HEK293 (cell line): ENCODE measurements around the gene SLIT1.

ENCODE experiments used
- CTCF ChIA-PET: fragments of 350-600 bp; formaldehyde crosslinking; extraction: SDS; loops from one replicate; lab custom pipeline; 2021; ENCODE audit warnings: antibody characterized with exemption; lab: Yijun Ruan, JAX
- POLR2A ChIA-PET: fragments of 300-600 bp; formaldehyde crosslinking; extraction: SDS; loops from one replicate; lab custom pipeline; 2020; ENCODE audit warnings: antibody characterized with exemption, inconsistent platforms; lab: Yijun Ruan, JAX
- H3K27ac ChIP-seq: fragments of 200-500 bp; sonication (Bioruptor generic); 2 replicates; pipeline ENCODE4 v1.5.1; 2014; ENCODE audit warnings: low read depth, low read length, control low read depth, inconsistent platforms; ENCODE audit errors: extremely low read depth
- H3K36me3 ChIP-seq, 2 experiments: fragments of 200-500 bp in 1 of 2; sonication (Bioruptor generic) in 1 of 2; 1 replicate in 1 of 2; 2 replicates in 1 of 2; pipeline ENCODE4 v1.5.1; 2014 to 2017; ENCODE audit warnings: inconsistent platforms in 2 of 2, low read length in 2 of 2; ENCODE audit not compliant: control insufficient read depth in 2 of 2, insufficient read depth in 1 of 2
- H3K4me1 ChIP-seq: fragments of 200-500 bp; sonication (Bioruptor generic); 2 replicates; pipeline ENCODE4 v1.5.1; 2014; ENCODE audit warnings: mild to moderate bottlenecking, low read length, inconsistent platforms; ENCODE audit not compliant: control insufficient read depth, insufficient read depth
- H3K4me3 ChIP-seq: 2 replicates; pipeline ENCODE4 v1.5.1; 2011; ENCODE audit warnings: low read depth, mild to moderate bottlenecking, control low read depth, low read length, moderate library complexity
- H3K9me3 ChIP-seq: fragments of 200-500 bp; sonication (Bioruptor generic); 2 replicates; pipeline ENCODE4 v1.5.1; 2014; ENCODE audit warnings: low read depth, low read length, inconsistent platforms; ENCODE audit not compliant: control insufficient read depth, insufficient read depth
- KLF16 ChIP-seq: fragments of 450-650 bp; formaldehyde crosslinking; IDR thresholded peaks from 2 replicates; pipeline ENCODE4 v1.5.1; 2017; ENCODE audit warnings: missing biosample characterization, missing genetic modification characterization
- KLF7 ChIP-seq: fragments of 450-650 bp; formaldehyde crosslinking; IDR thresholded peaks from 2 replicates; pipeline ENCODE4 v1.5.1; 2016; ENCODE audit warnings: missing biosample characterization, missing genetic modification characterization, borderline replicate concordance
- SCRT1 ChIP-seq: fragments of 450-650 bp; formaldehyde crosslinking; IDR thresholded peaks from 2 replicates; pipeline ENCODE4 v1.5.1; 2016; ENCODE audit warnings: missing biosample characterization, missing genetic modification characterization, borderline replicate concordance
- SCRT2 ChIP-seq: fragments of 450-650 bp; formaldehyde crosslinking; IDR thresholded peaks from 2 replicates; pipeline ENCODE4 v1.5.1; 2016; ENCODE audit warnings: missing biosample characterization, missing genetic modification characterization
- ZBTB20 ChIP-seq: fragments of 450-650 bp; formaldehyde crosslinking; IDR thresholded peaks from 2 replicates; pipeline ENCODE4 v1.5.1; 2016; ENCODE audit warnings: missing biosample characterization, missing genetic modification characterization
- ZNF184 ChIP-seq: fragments of 450-650 bp; IDR thresholded peaks from 2 replicates; pipeline ENCODE4 v1.5.1; 2018; ENCODE audit warnings: missing biosample characterization, mild to moderate bottlenecking, missing genetic modification characterization
- ZNF677 ChIP-seq: fragments of 450-650 bp; IDR thresholded peaks from 2 replicates; pipeline ENCODE4 v1.5.0; 2018; ENCODE audit warnings: missing biosample characterization, mild to moderate bottlenecking, missing genetic modification characterization, moderate library complexity
- ZNF768 ChIP-seq: fragments of 450-650 bp; formaldehyde crosslinking; IDR thresholded peaks from 2 replicates; pipeline ENCODE4 v1.5.1; 2018; ENCODE audit warnings: missing biosample characterization, mild to moderate bottlenecking, missing genetic modification characterization
- ZSCAN30 ChIP-seq: fragments of 450-650 bp; IDR thresholded peaks from 2 replicates; pipeline ENCODE4 v1.5.1; 2018; ENCODE audit warnings: missing biosample characterization, mild to moderate bottlenecking, missing genetic modification characterization, moderate library complexity
- TF ChIP-seq, protein P1 (sequence below): fragments of 450-650 bp; formaldehyde crosslinking; IDR thresholded peaks from 2 replicates; pipeline ENCODE4 v1.5.1; 2017; ENCODE audit warnings: missing biosample characterization, missing genetic modification characterization
- TF ChIP-seq, protein P2 (sequence below): fragments of 450-650 bp; formaldehyde crosslinking; IDR thresholded peaks from 2 replicates; pipeline ENCODE4 v1.5.1; 2016; ENCODE audit warnings: missing biosample characterization, missing genetic modification characterization
- TF ChIP-seq, protein P3 (sequence below): fragments of 450-650 bp; formaldehyde crosslinking; IDR thresholded peaks from 2 replicates; pipeline ENCODE4 v1.5.1; 2016; ENCODE audit warnings: missing biosample characterization, missing genetic modification characterization
- TF ChIP-seq, protein P4 (sequence below): fragments of 450-650 bp; formaldehyde crosslinking; IDR thresholded peaks from 2 replicates; pipeline ENCODE4 v1.5.1; 2016; ENCODE audit warnings: missing biosample characterization, missing genetic modification characterization, borderline replicate concordance
- TF ChIP-seq, protein P5 (sequence below): fragments of 450-650 bp; formaldehyde crosslinking; IDR thresholded peaks from 2 replicates; pipeline ENCODE4 v1.5.1; 2017; ENCODE audit warnings: missing biosample characterization, missing genetic modification characterization

Gene SLIT1

DNA sequence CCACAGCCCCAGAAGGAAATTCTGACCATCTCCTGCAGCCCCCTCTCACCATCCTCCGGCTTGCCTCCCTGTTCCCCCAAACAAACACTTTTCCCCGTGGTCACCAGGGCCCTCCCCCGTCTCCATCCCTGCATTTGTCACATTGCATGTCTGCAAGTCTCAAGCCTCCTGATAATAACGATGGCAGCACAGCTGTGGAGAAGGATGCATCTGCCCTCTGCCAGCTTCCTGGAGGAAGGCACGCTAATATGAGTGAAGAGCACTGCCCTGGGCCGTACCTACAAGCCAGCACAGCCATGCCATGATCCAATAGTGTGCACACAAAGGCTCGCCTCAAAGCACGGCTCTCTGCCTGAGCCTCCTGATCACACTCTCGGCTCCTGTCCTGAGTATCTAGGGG is 98.5 kb downstream of the SLIT1 start (continued):
- TF ChIP-seq KLF7 (tag by site-specific recombination) (no peak), KLF16 (tag by site-specific recombination) (no peak), ZSCAN30 (no peak), ZBTB20 (tag by site-specific recombination) (no peak)
- TF ChIP-seq, protein P1, sequence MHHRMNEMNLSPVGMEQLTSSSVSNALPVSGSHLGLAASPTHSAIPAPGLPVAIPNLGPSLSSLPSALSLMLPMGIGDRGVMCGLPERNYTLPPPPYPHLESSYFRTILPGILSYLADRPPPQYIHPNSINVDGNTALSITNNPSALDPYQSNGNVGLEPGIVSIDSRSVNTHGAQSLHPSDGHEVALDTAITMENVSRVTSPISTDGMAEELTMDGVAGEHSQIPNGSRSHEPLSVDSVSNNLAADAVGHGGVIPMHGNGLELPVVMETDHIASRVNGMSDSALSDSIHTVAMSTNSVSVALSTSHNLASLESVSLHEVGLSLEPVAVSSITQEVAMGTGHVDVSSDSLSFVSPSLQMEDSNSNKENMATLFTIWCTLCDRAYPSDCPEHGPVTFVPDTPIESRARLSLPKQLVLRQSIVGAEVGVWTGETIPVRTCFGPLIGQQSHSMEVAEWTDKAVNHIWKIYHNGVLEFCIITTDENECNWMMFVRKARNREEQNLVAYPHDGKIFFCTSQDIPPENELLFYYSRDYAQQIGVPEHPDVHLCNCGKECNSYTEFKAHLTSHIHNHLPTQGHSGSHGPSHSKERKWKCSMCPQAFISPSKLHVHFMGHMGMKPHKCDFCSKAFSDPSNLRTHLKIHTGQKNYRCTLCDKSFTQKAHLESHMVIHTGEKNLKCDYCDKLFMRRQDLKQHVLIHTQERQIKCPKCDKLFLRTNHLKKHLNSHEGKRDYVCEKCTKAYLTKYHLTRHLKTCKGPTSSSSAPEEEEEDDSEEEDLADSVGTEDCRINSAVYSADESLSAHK: no peak
- TF ChIP-seq, all 188 proteins: peak for 0

DNA sequence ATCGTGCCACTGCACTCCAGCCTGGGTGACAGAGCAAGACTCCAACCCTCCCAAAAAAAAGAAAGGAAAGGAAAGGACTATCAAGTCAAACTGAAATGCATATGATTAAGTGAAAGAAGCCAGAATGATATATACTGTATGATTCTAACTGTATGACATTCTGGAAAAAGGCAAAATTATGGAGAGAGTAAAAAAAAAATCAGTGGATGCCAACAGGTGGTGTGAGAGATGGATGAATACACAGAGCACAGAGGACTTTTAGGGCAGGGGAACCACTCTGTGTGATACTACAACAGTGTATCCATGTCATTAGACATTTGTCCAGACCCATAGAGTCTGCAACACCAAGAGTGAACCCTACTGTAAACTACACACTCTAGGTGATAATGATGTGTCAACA is 99.2 kb downstream of the SLIT1 start:
- peak; percentile 61; the same call in 1 of the 2 replicates for TF ChIP-seq SCRT1
- TF ChIP-seq, protein P2, sequence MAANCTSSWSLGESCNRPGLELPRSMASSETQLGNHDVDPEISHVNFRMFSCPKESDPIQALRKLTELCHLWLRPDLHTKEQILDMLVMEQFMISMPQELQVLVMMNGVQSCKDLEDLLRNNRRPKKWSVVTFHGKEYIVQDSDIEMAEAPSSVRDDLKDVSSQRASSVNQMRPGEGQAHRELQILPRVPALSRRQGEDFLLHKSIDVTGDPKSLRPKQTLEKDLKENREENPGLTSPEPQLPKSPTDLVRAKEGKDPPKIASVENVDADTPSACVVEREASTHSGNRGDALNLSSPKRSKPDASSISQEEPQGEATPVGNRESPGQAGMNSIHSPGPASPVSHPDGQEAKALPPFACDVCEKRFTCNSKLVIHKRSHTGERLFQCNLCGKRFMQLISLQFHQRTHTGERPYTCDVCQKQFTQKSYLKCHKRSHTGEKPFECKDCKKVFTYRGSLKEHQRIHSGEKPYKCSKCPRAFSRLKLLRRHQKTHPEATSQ (tag by site-specific recombination): no peak
- no peak for TF ChIP-seq ZNF677 (tag by site-specific recombination)
- TF ChIP-seq, protein P3, sequence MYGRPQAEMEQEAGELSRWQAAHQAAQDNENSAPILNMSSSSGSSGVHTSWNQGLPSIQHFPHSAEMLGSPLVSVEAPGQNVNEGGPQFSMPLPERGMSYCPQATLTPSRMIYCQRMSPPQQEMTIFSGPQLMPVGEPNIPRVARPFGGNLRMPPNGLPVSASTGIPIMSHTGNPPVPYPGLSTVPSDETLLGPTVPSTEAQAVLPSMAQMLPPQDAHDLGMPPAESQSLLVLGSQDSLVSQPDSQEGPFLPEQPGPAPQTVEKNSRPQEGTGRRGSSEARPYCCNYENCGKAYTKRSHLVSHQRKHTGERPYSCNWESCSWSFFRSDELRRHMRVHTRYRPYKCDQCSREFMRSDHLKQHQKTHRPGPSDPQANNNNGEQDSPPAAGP: no peak
- TF ChIP-seq SCRT2 (tag by site-specific recombination): peak; percentile 61
- no peak for TF ChIP-seq ZNF184 (tag by site-specific recombination)
- TF ChIP-seq, protein P4, sequence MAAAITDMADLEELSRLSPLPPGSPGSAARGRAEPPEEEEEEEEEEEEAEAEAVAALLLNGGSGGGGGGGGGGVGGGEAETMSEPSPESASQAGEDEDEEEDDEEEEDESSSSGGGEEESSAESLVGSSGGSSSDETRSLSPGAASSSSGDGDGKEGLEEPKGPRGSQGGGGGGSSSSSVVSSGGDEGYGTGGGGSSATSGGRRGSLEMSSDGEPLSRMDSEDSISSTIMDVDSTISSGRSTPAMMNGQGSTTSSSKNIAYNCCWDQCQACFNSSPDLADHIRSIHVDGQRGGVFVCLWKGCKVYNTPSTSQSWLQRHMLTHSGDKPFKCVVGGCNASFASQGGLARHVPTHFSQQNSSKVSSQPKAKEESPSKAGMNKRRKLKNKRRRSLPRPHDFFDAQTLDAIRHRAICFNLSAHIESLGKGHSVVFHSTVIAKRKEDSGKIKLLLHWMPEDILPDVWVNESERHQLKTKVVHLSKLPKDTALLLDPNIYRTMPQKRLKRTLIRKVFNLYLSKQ (tag by site-specific recombination): no peak
- TF ChIP-seq, all 188 proteins: peak for 2
- POLR2A ChIA-PET: no interaction called here
- CTCF ChIA-PET: interaction anchor here (0.7 to 1.2 kb wide), 2 partner anchors 14 to 650 kb away, joined by 3 to 5 read pairs; no protein-coding TSS in a partner anchor

DNA sequence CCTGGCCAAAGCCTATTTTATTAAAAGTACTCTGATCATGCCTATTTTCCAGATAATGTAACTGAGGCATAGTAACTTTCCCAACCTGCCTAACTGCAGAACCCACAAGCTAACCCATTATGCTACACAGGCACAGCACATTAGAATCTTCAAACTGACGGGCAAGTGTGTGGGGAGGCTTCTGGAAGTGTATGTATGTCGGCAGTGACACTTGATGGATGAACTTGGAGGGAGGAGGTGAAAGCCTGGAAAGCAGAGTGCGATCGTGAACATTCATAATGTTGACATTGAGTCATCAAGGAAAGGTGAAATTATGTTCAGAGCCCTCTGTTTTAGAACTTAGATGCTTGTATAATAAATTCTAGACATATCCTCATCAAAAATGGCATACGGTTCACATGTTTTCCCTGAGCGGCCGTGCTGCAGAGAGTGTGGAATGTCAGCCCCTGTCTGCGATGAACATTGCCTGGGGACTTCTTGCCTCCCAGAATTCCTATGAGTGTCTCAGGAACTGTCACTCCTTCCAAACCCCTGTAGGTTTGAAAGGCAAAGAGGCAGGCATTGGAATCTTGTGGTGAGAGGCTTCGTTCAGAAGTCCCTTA is 102.4 kb downstream of the SLIT1 start:
- H3K9me3 ChIP-seq: no peaks in the 10 kb centered on the region
- no peaks in the 10 kb centered on the region for H3K4me1 ChIP-seq
- no peaks in the 10 kb centered on the region for H3K36me3 ChIP-seq
- no peak overlapping the region for H3K4me3 ChIP-seq
- POLR2A ChIA-PET: no interaction called here
- TF ChIP-seq ZNF768 (tag by site-specific recombination): no peak
- TF ChIP-seq, protein P5, sequence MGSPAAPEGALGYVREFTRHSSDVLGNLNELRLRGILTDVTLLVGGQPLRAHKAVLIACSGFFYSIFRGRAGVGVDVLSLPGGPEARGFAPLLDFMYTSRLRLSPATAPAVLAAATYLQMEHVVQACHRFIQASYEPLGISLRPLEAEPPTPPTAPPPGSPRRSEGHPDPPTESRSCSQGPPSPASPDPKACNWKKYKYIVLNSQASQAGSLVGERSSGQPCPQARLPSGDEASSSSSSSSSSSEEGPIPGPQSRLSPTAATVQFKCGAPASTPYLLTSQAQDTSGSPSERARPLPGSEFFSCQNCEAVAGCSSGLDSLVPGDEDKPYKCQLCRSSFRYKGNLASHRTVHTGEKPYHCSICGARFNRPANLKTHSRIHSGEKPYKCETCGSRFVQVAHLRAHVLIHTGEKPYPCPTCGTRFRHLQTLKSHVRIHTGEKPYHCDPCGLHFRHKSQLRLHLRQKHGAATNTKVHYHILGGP (tag by site-specific recombination): peak; percentile 33; the same call in 1 of the 2 replicates
- CTCF ChIA-PET: interaction anchor here (0.6 to 6.6 kb wide), 5 partner anchors 10 to 126 kb away, joined by 3 to 66 read pairs (median 5); no protein-coding TSS in a partner anchor
- no peak overlapping the region for H3K27ac ChIP-seq

More for the DNA sequence above, 99.2 kb downstream of the SLIT1 start:
- no peaks in the 10 kb centered on the region for H3K36me3 ChIP-seq
- H3K4me3 ChIP-seq: no peak overlapping the region
- H3K27ac ChIP-seq: no peak overlapping the region
- H3K9me3 ChIP-seq: no peaks in the 10 kb centered on the region
- H3K4me1 ChIP-seq: no peaks in the 10 kb centered on the region
